ENCODE measurements around the gene FNIP2. TPM values are rescaled to one million over a fixed set of nuclear protein-coding genes. Genes with fewer than 3 reads are reported as not detected.
"Not testable (repeated sequence)": the region's sequence is repeated elsewhere in the genome, so short reads cannot be mapped to it uniquely, and the experiment has no call there.

The FNIP2 gene
- total and polyA plus RNA-seq, 8 donors: 4.8 to 109 (median 28.9) TPM

GRCh38 chr4:158827543-158827981, 58.7 kb downstream of the FNIP2 start:
- 25 to 56% (median 46%) methylated on average over 5 of the region's 5 CpGs for WGBS, 5 donors
- intact Hi-C loops (cut with DNase I; ENCODE audit: low total_unique reads): no loop called here
- peaks cover 53 to 68% (median 60%) of the 10 kb centered on the region in 4 donors for H3K4me1 ChIP-seq
- H3K4me3 ChIP-seq: no peak overlapping the region
- H3K27me3 ChIP-seq: no peaks in the 10 kb centered on the region
- TF ChIP-seq EP300 (IDR thresholded peaks at IDR 0.05) (no peak), POLR2AphosphoS5 (IDR thresholded peaks at IDR 0.05) (no peak), CTCF (IDR thresholded peaks at IDR 0.05) (no peak), POLR2A (IDR thresholded peaks at IDR 0.05) (no peak)
- no peak for DNase-seq
- peaks cover 0 to 23% (median 18%) of the 10 kb centered on the region in 4 donors for H3K36me3 ChIP-seq
- peak overlapping the region; percentile 71 to 89 (median 79) for H3K27ac ChIP-seq
- H3K9me3 ChIP-seq: no peaks in the 10 kb centered on the region

- WGBS, 5 donors: 54 to 85% (median 66%) methylated on average over 8 of the region's 8 CpGs
- H3K27ac ChIP-seq: peak overlapping the region; percentile 68 to 89 (median 79)
- H3K4me1 ChIP-seq: peaks cover 52 to 67% (median 60%) of the 10 kb centered on the region in 4 donors
- H3K4me3 ChIP-seq; intact Hi-C loops (cut with DNase I; ENCODE audit: low total_unique reads); H3K9me3 ChIP-seq; DNase-seq; H3K27me3 ChIP-seq: not testable (repeated sequence)
- H3K36me3 ChIP-seq: peaks cover 0 to 26% (median 18%) of the 10 kb centered on the region in 4 donors
Observed at GRCh38 chr4:158828151-158828550, 59.3 kb downstream of the FNIP2 start.

GRCh38 chr4:158829254-158829653, 60.4 kb downstream of the FNIP2 start:
- Histone ChIP-seq H3K36me3 (peaks cover 0 to 33% (median 24%) of the 10 kb centered on the region in 4 donors), H3K4me3 (no peak overlapping the region), H3K4me1 (peaks cover 45 to 67% (median 57%) of the 10 kb centered on the region in 4 donors), H3K27me3 (no peaks in the 10 kb centered on the region), H3K27ac (peak overlapping the region in 3 of 5 donors; percentile 23 to 89 (median 34)), H3K9me3 (no peaks in the 10 kb centered on the region)
- intact Hi-C loops (cut with DNase I; ENCODE audit: low total_unique reads): no loop called here
- 45 to 65% (median 47%) methylated on average over 2 of the region's 2 CpGs for WGBS, 5 donors
- DNase-seq: no peak
- no peak for TF ChIP-seq POLR2A (IDR thresholded peaks at IDR 0.05)
- no peak for TF ChIP-seq EP300 (IDR thresholded peaks at IDR 0.05)
- TF ChIP-seq POLR2AphosphoS5 (IDR thresholded peaks at IDR 0.05): no peak
- no peak for TF ChIP-seq CTCF (IDR thresholded peaks at IDR 0.05)

- DNase-seq: no peak
- H3K27me3 ChIP-seq: no peaks in the 10 kb centered on the region
- H3K4me1 ChIP-seq: peaks cover 11 to 53% (median 30%) of the 10 kb centered on the region in 4 donors
- TF ChIP-seq EP300 (IDR thresholded peaks at IDR 0.05) (no peak), POLR2AphosphoS5 (IDR thresholded peaks at IDR 0.05) (no peak), POLR2A (IDR thresholded peaks at IDR 0.05) (no peak), CTCF (IDR thresholded peaks at IDR 0.05) (no peak)
- intact Hi-C loops (cut with DNase I; ENCODE audit: low total_unique reads): no loop called here
- no peaks in the 10 kb centered on the region for H3K9me3 ChIP-seq
- peaks cover 0 to 50% (median 37%) of the 10 kb centered on the region in 4 donors for H3K36me3 ChIP-seq
- 27 to 49% (median 32%) methylated on average over 5 of the region's 5 CpGs for WGBS, 5 donors
- H3K27ac ChIP-seq: no peak overlapping the region
- H3K4me3 ChIP-seq: no peak overlapping the region
Observed at GRCh38 chr4:158833602-158834001, 64.8 kb downstream of the FNIP2 start.

GRCh38 chr4:158835226-158836001, 66.6 kb downstream of the FNIP2 start:
- H3K9me3 ChIP-seq: no peaks in the 10 kb centered on the region
- 48 to 68% (median 60%) methylated on average over 2 of the region's 2 CpGs for WGBS, 5 donors
- DNase-seq: no peak
- no peak overlapping the region for H3K4me3 ChIP-seq
- TF ChIP-seq EP300 (IDR thresholded peaks at IDR 0.05) (no peak), POLR2AphosphoS5 (IDR thresholded peaks at IDR 0.05) (no peak), CTCF (IDR thresholded peaks at IDR 0.05) (no peak), POLR2A (IDR thresholded peaks at IDR 0.05) (no peak)
- peaks cover 0 to 56% (median 40%) of the 10 kb centered on the region in 4 donors for H3K36me3 ChIP-seq
- intact Hi-C loops (cut with DNase I; ENCODE audit: low total_unique reads): no loop called here
- H3K27me3 ChIP-seq: no peaks in the 10 kb centered on the region
- no peak overlapping the region for H3K27ac ChIP-seq
- peaks cover 5 to 46% (median 22%) of the 10 kb centered on the region in 4 donors for H3K4me1 ChIP-seq
